HG03457 (cell line): ENCODE data around the gene SLC8B1.

ENCODE experiments used
- ATAC-seq: cut with Tn5 transposase; IDR thresholded peaks from one replicate; pipeline ENCODE4 v1.9.1; 2021; ENCODE audit warnings: moderate number of reproducible peaks; ENCODE audit not compliant: unreplicated experiment

The SLC8B1 gene

GRCh38 chr12:113325916-113326315 is 9.0 kb downstream of the SLC8B1 start:
- no peak for ATAC-seq

GRCh38 chr12:113322343-113322742 is 12.6 kb downstream of the SLC8B1 start:
- ATAC-seq, result no peak

DNA sequence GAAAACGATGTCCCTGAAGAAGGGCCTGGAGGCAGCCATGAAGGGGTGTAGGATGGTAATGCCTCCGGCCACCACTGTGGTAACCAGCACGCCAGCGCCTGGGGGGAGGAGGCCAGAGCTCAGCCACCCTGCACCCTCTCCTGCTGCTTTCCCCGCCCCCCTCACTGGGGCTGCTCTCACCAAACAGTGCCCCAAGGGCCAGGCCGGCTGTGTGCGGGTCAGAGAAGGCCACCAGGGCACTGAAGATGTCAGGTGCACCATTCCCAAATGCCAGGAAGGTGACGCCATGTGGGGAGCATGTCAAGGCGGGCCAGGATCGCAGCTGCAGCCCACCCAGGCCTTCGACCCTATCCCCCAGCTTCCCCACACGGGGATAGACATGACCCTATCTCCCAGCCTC is 14.5 kb downstream of the SLC8B1 start:
- no peak for ATAC-seq

DNA sequence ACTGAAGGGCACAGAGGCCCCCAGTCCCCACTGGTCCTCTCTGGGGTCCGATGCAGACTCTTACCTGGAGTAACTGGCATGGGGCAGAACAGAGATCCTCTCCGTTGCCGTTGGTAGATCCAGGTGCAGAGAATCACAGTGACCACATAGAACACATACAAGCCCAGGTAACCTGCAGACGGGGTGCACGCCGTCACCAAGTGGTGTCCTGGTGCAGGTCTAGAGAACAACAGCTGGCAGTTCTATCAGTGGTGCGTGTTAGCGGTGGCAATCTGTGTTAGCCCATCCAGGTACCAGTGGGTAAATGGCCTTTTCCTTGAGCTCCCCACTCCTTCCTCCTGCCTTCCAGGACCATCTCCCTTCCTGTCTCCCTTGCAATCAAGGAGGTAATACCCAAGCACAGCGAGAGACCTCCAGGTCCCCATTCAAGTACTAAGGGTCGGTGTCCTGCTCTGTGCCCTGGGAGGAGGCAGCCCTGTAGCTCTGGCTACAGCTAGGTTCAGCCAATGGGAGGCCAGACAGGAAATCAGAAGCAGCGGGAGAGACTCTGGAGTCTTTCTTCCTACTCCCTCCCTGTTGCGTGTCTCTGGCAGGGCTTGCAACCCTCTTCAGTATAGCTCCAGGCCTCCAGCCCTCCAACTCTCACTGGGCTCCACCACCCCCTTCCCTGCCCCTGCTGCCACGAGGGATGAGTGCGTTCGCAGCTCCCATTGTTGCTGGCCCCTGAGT is 15.8 kb downstream of the SLC8B1 start:
- ATAC-seq, result no peak

DNA sequence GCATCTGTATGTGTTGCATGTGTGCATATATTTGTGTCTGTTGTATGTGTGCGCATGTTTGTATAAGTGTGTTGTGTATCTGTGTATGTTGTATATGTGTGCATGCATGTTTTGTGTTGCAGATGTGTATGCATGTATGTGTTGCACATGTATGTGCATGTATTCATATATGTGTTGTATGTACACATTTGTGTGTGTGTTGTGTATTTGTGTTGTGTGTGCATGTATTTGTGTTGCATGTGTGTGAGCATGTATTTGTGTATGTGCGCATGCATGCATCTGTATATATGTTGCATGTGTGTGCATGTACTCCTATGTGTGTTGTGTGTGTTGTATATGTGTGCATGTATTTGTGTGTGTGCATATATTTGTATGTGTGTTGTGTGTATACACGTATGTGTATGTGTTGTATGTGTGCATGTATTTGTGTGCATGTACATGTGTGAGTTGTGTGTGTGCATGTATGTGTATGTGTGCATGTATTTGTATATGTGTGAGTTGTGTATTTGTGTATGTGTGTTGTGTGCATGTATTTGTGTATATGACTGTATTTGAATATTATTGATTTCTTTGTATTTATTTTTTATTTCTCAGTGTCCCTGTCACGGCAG is 16.8 kb downstream of the SLC8B1 start:
- no peak for ATAC-seq

DNA sequence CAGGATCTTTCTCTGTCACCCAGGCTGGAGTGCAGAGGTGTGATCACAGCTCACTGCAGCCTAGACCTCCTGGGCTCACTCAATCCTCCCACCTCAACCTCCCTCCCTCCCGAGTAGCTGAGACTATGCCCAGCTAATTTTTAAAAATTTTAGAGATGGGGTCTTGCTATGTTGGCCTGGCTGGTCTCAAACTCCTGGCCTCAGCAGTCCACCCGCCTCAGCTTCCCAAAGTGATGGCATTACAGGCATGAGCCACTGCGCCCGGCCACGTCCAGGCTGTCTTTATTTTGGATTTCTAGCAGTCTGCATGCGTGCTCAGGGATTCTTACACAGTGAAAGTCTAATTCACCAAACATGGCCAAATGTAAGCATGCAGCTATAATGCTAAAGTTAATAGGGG is 17.8 kb downstream of the SLC8B1 start:
- ATAC-seq, result no peak

DNA sequence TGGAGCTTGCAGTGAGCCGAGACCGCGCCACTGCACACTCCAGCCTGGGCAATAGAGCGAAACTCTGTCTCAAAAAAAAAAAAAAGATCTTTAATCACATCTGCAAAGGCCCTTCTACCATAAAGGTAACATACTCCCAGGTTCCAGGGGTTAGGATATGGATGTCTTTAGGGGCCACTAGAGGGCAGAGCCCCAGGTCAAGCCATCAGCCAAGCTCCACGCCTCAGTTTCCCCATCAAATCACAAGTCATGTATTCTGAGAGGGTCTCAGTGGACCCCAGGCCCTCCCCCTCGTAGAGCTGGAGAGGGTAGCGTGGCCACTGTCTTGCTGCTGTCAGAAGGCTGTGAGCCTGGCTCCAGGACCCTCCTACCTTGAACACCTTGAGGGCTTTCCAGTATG is 18.8 kb downstream of the SLC8B1 start:
- ATAC-seq, result no peak

GRCh38 chr12:113315358-113315757 is 19.6 kb downstream of the SLC8B1 start:
- ATAC-seq, result no peak

DNA sequence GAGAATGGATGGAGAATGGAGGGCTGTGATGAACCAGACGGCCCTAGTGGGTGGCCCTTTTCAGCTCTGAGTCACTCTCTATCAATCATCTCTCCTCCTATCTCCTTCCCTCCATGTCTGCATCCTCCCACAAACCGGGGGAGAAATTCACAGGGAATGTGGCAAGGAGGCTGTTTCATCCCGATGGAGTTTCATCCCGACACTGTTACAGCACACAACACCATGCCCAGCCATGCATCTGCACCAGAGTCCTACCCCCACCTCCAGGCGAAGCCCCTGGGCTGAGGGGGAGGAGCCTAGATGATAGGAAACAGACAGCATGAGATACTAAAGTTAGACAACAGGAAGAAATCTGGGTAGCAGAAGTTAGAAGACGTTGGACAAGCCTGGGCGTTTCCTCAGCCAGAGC is 20.8 kb downstream of the SLC8B1 start:
- ATAC-seq, result no peak

- no peak for ATAC-seq
These were observed 24.4 kb downstream of the SLC8B1 start for GRCh38 chr12:113310489-113310888.

- no peak for ATAC-seq
These were observed 28.5 kb downstream of the SLC8B1 start for GRCh38 chr12:113306382-113306781.

GRCh38 chr12:113305281-113305856 is 29.5 kb downstream of the SLC8B1 start:
- ATAC-seq, result no peak

DNA sequence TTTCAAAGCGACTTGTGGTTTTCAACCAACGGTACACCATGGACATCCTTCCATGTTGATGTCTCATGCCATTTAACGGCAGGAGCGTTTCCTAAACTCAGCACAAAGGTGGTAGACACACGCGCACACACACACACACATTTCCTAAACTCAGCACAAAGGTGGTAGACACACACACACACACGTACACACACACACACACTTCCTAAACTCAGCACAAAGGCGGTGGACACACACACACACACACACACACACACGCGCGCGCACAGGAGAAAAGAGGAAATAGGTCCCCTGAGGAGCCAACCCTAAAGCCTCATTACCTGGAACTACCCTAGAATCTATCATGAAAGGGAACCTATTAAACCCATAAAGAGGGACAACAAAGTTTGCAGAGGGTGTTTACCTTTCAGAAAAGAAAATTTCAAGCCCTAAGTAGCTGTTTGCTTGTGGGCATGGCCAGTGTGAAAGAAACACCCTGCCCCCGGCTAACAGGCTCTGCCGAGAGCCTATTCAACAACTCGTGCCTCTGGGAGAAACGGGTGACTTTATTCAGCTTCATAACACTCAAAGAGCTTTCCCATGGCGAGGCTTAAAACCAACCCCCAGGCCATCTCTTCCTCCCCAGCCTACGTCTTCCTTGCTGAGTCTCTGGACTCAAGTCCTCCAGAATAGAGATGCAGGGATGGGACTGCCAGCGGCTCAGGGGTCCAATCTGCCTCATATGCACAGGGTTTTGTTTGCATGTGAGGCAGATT is 31.8 kb downstream of the SLC8B1 start:
- no peak for ATAC-seq

- ATAC-seq, result no peak
These were observed 32.4 kb downstream of the SLC8B1 start for GRCh38 chr12:113302466-113302865.

- no peak for ATAC-seq
These were observed 33.1 kb downstream of the SLC8B1 start for GRCh38 chr12:113301811-113302210.

- ATAC-seq, result no peak
These were observed 35.2 kb downstream of the SLC8B1 start for GRCh38 chr12:113299619-113300237.

DNA sequence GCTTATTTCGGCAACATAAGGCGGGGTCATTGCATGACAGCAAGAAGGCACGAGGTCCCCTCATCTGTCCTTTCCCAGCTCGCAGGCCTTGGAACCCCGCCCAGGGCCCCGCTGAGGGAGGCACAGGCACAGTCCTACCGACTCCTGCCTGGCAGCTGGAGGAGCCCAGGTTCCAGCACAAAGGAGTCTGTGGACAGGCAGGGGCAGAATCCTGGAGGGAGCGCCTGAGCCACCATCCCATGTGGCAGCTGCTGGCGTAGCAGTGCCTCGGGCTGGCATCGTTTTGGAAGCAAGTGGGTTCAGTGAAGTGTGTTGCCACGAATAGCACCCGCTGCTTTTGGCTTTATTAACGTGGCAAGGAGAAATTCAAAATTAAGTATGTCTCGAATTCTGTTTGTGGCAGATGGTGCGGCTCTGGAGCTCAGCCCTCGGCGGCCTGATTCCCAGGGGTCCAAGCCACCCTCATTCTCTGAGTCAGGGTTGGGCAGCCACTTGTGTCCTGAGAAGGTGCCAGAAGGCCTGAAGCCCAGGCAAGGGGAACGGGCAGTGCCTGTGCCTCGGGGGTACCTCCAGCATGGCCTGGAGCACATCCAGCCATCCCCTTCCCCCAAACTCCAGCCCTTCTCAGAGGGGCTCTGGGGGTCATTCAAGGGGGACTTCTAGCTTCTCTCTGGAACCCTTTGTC is 35.9 kb downstream of the SLC8B1 start:
- ATAC-seq, result no peak

DNA sequence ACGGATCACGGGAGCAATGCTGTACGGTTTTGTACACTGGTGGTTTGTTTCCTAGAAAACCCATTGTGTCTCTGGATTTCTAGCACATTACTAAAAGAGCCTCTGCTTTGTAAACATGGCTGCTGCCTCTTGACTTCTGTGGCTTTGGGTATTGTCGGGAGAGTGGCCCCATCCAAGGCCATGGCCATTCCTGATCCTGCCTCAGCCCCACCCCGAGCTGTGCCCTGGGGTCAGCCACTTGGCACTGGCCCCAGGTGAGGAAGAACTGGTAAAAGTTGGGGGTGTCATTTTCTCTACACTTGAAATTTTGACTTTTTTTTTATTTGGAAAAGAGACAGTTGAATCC is 36.5 kb downstream of the SLC8B1 start:
- ATAC-seq, result no peak

DNA sequence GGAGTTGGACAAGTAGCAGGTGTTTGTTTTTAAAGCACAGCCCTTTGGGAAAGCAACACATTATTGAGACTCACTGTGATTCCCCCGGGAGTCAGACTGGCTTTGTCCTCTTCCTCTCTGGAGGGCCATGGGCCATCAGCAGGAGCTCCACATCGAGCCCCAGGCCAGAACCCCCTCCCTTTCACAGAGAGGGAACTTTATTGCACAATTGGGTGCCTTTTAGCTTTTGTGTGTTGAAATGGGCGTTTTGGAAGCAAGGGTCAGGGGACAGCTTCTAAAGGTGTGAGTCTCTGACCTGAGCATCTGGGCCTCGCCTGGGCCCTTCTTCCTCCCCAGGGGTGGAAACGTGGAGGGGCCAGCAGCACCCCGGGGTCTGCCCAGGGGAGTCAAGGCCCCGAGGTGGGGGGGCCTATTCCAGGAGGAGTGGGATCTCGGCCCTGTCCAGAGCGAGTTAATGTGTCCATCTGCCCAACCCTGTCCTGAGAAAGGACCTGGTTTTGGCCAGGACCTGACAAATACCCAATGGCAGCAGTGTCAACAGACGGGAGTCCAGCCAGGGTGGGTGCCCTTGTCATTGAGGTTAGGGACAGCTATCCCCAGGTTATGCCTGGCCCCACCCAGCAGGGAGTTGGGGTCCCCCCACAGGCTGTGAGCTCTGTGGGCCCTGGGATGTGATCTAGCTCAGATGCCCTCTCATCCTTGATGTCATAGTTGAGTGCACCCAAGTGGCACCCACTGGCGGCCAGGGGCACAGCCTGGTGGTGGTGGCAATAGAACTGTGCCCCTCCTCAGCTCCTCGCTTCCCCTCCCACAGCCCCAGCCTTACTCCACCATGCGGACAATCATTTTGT is 37.1 kb downstream of the SLC8B1 start:
- ATAC-seq, result no peak

GRCh38 chr12:113297214-113297587 is 37.7 kb downstream of the SLC8B1 start:
- no peak for ATAC-seq
